NT2/D1 (cell line): ENCODE results near the gene ZNF346.

Experiments
- DNase-seq: peaks from one replicate; pipeline ENCODE4 v3.0.0-alpha.2; 2011; ENCODE audit warnings: low read depth, low spot score
- H3K27me3 ChIP-seq: 2 replicates; pipeline ENCODE4 v1.6.0; 2011; ENCODE audit warnings: mild to moderate bottlenecking; ENCODE audit not compliant: insufficient read length, insufficient read depth
- H3K36me3 ChIP-seq: 2 replicates; pipeline ENCODE4 v1.6.1; 2011; ENCODE audit warnings: mild to moderate bottlenecking, low read length, mixed read lengths; ENCODE audit not compliant: insufficient read depth, insufficient read length
- H3K4me1 ChIP-seq: 2 replicates; pipeline ENCODE4 v1.5.1; 2011; ENCODE audit not compliant: insufficient read depth, insufficient read length
- H3K4me3 ChIP-seq: 2 replicates; pipeline ENCODE4 v1.5.1; 2011; ENCODE audit warnings: low read depth; ENCODE audit not compliant: insufficient read length
- H3K9ac ChIP-seq: 2 replicates; pipeline ENCODE4 v1.6.0; 2011; ENCODE audit warnings: low read depth; ENCODE audit not compliant: insufficient read length
- H3K9me3 ChIP-seq: 2 replicates; pipeline ENCODE4 v1.5.1; 2011; ENCODE audit warnings: mild to moderate bottlenecking, low read length; ENCODE audit not compliant: insufficient read depth
- SUZ12 ChIP-seq: IDR thresholded peaks from 2 replicates; pipeline ENCODE4 v1.6.1; 2011; ENCODE audit not compliant: insufficient read length, insufficient read depth; ENCODE audit errors: extremely low read depth
- YY1 ChIP-seq: IDR thresholded peaks from 2 replicates; pipeline ENCODE4 v1.6.1; 2011; ENCODE audit not compliant: insufficient read length, insufficient read depth
- ZNF274 ChIP-seq: IDR thresholded peaks from 2 replicates; pipeline ENCODE4 v1.6.1; 2011; ENCODE audit warnings: mild to moderate bottlenecking, low read depth, low read length

ZNF346 gene

DNA sequence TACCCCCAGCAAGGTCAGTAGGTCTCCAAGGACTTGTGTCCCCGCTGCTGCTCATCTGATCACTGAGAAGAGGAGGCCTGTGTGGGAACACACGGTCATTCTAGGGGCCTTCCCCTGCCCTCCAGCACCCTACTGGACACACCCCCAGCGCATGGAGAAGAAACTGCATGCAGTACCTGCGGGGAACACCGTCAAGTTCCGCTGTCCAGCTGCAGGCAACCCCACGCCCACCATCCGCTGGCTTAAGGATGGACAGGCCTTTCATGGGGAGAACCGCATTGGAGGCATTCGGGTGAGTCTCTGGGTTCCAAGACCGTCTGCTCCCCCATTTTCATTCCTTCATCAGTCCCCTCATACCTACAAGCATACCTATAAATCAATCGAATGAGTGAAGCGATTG, 68.3 kb downstream of the ZNF346 start:
- peaks cover 53% of the 10 kb centered on the region for H3K36me3 ChIP-seq
- TF ChIP-seq YY1 = no peak
- H3K4me1 ChIP-seq = peaks cover 22% of the 10 kb centered on the region

DNA sequence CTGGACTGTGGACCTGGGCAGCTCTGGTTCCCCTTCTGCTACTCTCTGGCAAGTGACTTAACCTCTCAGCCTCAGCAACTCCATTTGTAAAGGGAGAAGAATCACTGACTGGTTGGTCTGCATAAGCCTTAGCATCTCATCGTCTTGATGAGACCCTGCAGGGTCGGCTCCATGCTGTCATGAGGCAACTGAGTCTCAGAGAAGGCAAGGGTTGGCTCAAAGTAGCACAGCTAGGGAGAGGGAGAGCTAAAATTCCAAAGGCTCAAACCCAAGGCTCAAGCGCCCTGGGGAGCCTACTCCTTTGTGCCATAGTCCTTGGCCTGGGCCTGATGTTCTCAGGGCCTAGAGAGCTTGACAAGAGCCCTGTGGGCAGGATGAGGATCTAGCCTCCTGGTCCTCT, 68.7 kb downstream of the ZNF346 start:
- Histone ChIP-seq H3K36me3 (peaks cover 57% of the 10 kb centered on the region), H3K9me3 (no peaks in the 10 kb centered on the region), H3K4me1 (peaks cover 19% of the 10 kb centered on the region), H3K9ac (no peak overlapping the region), H3K27me3 (no peaks in the 10 kb centered on the region), H3K4me3 (no peak overlapping the region)
- no peak for TF ChIP-seq YY1
- no peak for DNase-seq

More for the DNA sequence above, 68.3 kb downstream of the ZNF346 start:
- DNase-seq = no peak
- Histone ChIP-seq H3K9me3 (no peaks in the 10 kb centered on the region), H3K9ac (no peak overlapping the region), H3K27me3 (no peaks in the 10 kb centered on the region), H3K4me3 (no peak overlapping the region)

DNA sequence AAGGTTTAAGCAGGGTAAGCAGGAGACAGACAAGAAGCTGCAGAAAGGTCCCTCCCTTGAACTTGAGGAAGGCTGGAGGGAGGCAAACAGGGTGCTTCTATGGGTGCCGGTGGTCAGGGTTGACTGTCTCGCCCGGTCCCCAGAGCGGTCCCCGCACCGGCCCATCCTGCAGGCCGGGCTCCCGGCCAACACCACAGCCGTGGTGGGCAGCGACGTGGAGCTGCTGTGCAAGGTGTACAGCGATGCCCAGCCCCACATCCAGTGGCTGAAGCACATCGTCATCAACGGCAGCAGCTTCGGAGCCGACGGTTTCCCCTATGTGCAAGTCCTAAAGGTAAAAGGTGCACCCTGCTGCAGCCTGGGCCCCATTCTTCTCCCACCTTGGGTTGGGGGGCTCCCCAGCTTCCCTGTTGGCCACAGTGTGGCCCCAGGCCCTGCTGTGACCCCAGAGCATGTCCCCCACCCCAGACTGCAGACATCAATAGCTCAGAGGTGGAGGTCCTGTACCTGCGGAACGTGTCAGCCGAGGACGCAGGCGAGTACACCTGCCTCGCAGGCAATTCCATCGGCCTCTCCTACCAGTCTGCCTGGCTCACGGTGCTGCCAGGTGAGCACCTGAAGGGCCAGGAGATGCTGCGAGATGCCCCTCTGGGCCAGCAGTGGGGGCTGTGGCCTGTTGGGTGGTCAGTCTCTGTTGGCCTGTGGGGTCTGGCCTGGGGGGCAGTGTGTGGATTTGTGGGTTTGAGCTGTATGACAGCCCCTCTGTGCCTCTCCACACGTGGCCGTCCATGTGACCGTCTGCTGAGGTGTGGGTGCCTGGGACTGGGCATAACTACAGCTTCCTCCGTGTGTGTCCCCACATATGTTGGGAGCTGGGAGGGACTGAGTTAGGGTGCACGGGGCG, 69.9 kb downstream of the ZNF346 start:
- Histone ChIP-seq H3K9me3 (no peaks in the 10 kb centered on the region), H3K4me3 (no peak overlapping the region), H3K4me1 (peaks cover 19% of the 10 kb centered on the region), H3K36me3 (peaks cover 65% of the 10 kb centered on the region), H3K27me3 (no peaks in the 10 kb centered on the region), H3K9ac (no peak overlapping the region)
- DNase-seq = no peak
- TF ChIP-seq YY1 (no peak), ZNF274 (no peak), SUZ12 (no peak)

DNA sequence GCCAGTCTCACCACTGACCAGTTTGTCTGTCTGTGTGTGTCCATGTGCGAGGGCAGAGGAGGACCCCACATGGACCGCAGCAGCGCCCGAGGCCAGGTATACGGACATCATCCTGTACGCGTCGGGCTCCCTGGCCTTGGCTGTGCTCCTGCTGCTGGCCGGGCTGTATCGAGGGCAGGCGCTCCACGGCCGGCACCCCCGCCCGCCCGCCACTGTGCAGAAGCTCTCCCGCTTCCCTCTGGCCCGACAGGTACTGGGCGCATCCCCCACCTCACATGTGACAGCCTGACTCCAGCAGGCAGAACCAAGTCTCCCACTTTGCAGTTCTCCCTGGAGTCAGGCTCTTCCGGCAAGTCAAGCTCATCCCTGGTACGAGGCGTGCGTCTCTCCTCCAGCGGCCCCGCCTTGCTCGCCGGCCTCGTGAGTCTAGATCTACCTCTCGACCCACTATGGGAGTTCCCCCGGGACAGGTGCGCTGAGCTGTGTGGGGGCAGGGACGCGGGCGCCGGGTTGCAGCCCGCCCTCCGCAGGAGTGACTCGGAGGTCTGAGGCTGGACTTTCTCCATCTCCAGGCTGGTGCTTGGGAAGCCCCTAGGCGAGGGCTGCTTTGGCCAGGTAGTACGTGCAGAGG, 70.7 kb downstream of the ZNF346 start:
- H3K9ac ChIP-seq = no peak overlapping the region
- no peaks in the 10 kb centered on the region for H3K27me3 ChIP-seq
- H3K4me3 ChIP-seq = no peak overlapping the region
- DNase-seq = no peak
- TF ChIP-seq YY1 (no peak), SUZ12 (no peak), ZNF274 (no peak)
- peaks cover 19% of the 10 kb centered on the region for H3K4me1 ChIP-seq
- H3K36me3 ChIP-seq = peaks cover 71% of the 10 kb centered on the region
- H3K9me3 ChIP-seq = no peaks in the 10 kb centered on the region

DNA sequence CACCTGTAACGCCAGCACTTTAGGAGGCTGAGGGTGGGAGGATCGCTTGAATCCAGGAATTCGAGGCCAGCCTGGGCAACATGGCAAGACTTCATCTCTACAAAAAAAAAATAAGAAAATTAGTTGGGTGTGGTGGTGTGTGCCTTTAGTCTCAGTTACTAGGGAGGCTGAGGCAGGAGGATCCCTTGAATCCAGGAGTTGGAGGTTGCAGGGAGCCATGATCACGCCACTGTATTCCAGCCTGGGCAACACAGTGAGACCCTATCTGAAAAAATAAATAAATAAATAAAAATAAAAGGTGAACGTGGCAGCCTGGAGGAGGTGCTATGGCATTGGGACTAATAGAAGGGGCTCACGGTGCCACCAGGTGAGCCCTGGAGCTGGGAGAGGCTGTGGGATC, 71.3 kb downstream of the ZNF346 start:
- Histone ChIP-seq H3K27me3 (no peaks in the 10 kb centered on the region), H3K4me1 (peaks cover 18% of the 10 kb centered on the region), H3K36me3 (peaks cover 72% of the 10 kb centered on the region), H3K9ac (no peak overlapping the region), H3K9me3 (no peaks in the 10 kb centered on the region), H3K4me3 (no peak overlapping the region)
- TF ChIP-seq SUZ12 = no peak
- TF ChIP-seq YY1 = no peak
- no peak for TF ChIP-seq ZNF274
- DNase-seq = no peak

DNA sequence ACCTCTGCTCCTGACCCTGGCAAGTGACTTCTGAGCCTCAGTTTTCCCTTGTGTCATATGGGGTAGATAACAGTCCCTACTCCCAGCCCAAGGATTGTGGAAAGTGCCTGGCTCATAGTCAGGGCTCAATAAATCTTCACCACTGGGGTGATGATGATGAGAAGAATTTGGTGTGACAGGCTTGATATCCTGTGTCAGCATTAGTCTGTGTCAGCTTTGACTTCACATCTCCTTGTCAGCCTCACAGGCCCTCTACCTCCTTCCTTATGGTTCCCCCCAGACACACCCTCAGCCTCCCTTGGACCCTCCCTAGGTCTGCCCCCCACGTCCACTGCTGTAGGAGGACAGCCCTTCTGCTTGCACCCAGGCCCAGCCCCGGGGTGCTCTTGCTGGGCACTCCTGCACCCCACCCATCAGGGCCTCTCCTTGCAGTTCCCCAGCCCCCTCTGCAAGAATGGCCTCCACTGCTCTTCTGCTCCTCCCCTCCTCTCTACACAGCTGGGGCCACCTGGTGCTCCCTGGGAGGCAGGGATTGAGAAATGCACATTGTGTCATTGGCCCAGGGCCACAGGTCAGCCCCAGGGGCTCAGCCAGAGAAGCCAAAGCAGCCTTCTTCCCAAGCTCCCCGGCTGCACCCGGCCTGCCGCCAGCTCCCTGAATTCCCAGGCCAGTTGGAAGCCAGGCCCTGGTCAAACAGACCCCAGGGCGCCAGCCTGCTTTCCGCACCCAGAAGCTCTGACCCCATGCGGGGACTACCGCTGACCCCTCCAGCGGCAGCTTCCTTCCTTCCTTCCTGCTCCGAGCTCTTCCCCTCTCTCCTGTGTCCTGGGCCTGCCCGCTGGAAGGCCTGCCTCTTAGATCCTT, 72.0 kb downstream of the ZNF346 start:
- peaks cover 21% of the 10 kb centered on the region for H3K4me1 ChIP-seq
- no peaks in the 10 kb centered on the region for H3K9me3 ChIP-seq
- no peak overlapping the region for H3K4me3 ChIP-seq
- peaks cover 71% of the 10 kb centered on the region for H3K36me3 ChIP-seq
- no peak for DNase-seq
- H3K9ac ChIP-seq = peak overlapping the region; percentile 32
- no peaks in the 10 kb centered on the region for H3K27me3 ChIP-seq
- TF ChIP-seq ZNF274 (no peak), SUZ12 (no peak), YY1 (no peak)

DNA sequence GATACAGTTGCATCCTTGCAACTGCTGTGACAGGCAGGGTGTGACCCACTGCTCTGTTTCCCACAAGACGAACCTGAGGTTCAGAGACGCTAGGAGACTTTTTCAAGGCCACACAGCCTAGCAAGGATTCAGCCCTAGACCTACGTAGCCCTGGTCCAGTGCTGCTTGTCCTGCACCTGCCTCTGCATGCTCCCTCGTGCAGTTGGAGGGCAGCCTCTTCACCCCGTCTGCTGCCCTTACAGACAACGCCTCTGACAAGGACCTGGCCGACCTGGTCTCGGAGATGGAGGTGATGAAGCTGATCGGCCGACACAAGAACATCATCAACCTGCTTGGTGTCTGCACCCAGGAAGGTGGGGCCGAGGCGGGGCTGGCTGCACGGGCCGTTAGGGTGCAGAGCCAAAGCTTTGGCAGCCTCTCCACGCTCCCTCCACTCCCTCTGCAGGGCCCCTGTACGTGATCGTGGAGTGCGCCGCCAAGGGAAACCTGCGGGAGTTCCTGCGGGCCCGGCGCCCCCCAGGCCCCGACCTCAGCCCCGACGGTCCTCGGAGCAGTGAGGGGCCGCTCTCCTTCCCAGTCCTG, 72.7 kb downstream of the ZNF346 start:
- Histone ChIP-seq H3K9ac (no peak overlapping the region), H3K4me3 (no peak overlapping the region), H3K36me3 (peaks cover 65% of the 10 kb centered on the region)

More for the DNA sequence above, 72.7 kb downstream of the ZNF346 start:
- H3K9me3 ChIP-seq = no peaks in the 10 kb centered on the region
- no peak for DNase-seq
- no peaks in the 10 kb centered on the region for H3K27me3 ChIP-seq
- TF ChIP-seq YY1 (no peak), ZNF274 (no peak), SUZ12 (no peak)
- peaks cover 17% of the 10 kb centered on the region for H3K4me1 ChIP-seq
